CD14-positive monocyte (primary cell): ENCODE data around the gene COX6B1. TPM values are rescaled to one million over a fixed set of nuclear protein-coding genes. Genes with fewer than 3 reads are reported as not detected.

Experiments used
- DNase-seq, 3 donors: peaks; one replicate each; pipeline ENCODE4 v3.0.0-alpha.2; 2011 to 2022
- H2AFZ ChIP-seq: 2 replicates; pipeline ENCODE4 v1.6.0; 2012; ENCODE audit warnings: mild to moderate bottlenecking, low read depth, low read length, inconsistent platforms; ENCODE audit not compliant: insufficient read depth, poor library complexity, severe bottlenecking
- H3K27ac ChIP-seq, 2 donors: 1 replicate in 1 of 2; 2 replicates in 1 of 2; pipeline ENCODE4 v1.5.1; 2012 to 2013; ENCODE audit warnings: low read length in 2 of 2, control low read depth in 1 of 2, inconsistent platforms in 1 of 2, low read depth in 1 of 2, mild to moderate bottlenecking in 1 of 2
- H3K27me3 ChIP-seq, 2 donors: one replicate each; pipeline versions ENCODE4 v1.6.0 to v1.6.1; 2011 to 2013; ENCODE audit warnings: low read length in 2 of 2; ENCODE audit not compliant: control insufficient read depth in 2 of 2, insufficient read depth in 2 of 2
- H3K36me3 ChIP-seq, 2 donors: replicated peaks in 1 of 2; 1 replicate in 1 of 2; 2 replicates in 1 of 2; pipeline versions ENCODE4 v1.5.1 to v1.6.1; 2012 to 2013; ENCODE audit warnings: low read length in 2 of 2, control low read depth in 1 of 2, inconsistent platforms in 1 of 2, mild to moderate bottlenecking in 1 of 2; ENCODE audit not compliant: insufficient read depth in 2 of 2, control insufficient read depth in 1 of 2
- H3K4me1 ChIP-seq, 2 donors: 1 replicate in 1 of 2; 2 replicates in 1 of 2; pipeline versions ENCODE4 v1.5.1 to v1.6.1; 2012 to 2013; ENCODE audit warnings: low read length in 2 of 2, control low read depth in 1 of 2, inconsistent platforms in 1 of 2, mild to moderate bottlenecking in 1 of 2, moderate library complexity in 1 of 2; ENCODE audit not compliant: insufficient read depth in 2 of 2, control insufficient read depth in 1 of 2
- H3K4me2 ChIP-seq: replicated peaks from 2 replicates; pipeline ENCODE3; 2012; ENCODE audit warnings: low read length, moderate library complexity, mild to moderate bottlenecking; ENCODE audit not compliant: poor library complexity, severe bottlenecking; ENCODE audit errors: extremely low read depth
- H3K4me3 ChIP-seq, 3 experiments: fragments of 200-600 bp in 1 of 3; sonication (generic) in 1 of 3; replicated peaks in 1 of 3; 1 replicate in 2 of 3; 2 replicates in 1 of 3; pipeline ENCODE4 v1.5.1; 2011 to 2013; ENCODE audit warnings: low read length in 3 of 3, mild to moderate bottlenecking in 3 of 3, control low read depth in 2 of 3, low read depth in 2 of 3, inconsistent platforms in 1 of 3, moderate library complexity in 1 of 3
- H3K79me2 ChIP-seq: 2 replicates; pipeline ENCODE4 v1.6.0; 2012; ENCODE audit warnings: mild to moderate bottlenecking, control low read depth, inconsistent platforms, low read length, moderate library complexity; ENCODE audit not compliant: insufficient read depth
- H3K9ac ChIP-seq: 2 replicates; pipeline ENCODE4 v1.6.0; 2017; ENCODE audit warnings: low read length, mild to moderate bottlenecking; ENCODE audit not compliant: insufficient read depth, poor library complexity, severe bottlenecking
- H3K9me3 ChIP-seq, 2 donors: replicated peaks in 1 of 2; 1 replicate in 1 of 2; 2 replicates in 1 of 2; pipeline versions ENCODE4 v1.5.1 to v1.6.1; 2012 to 2013; ENCODE audit warnings: low read length in 2 of 2, control low read depth in 1 of 2; ENCODE audit not compliant: control insufficient read depth in 1 of 2, insufficient read depth in 1 of 2
- H4K20me1 ChIP-seq: 2 replicates; pipeline ENCODE4 v1.6.0; 2012; ENCODE audit warnings: mild to moderate bottlenecking, low read length, control low read depth, moderate library complexity; ENCODE audit not compliant: insufficient read depth
- H3K27ac Mint-ChIP-seq, 7 donors: one replicate each; pipeline ENCODE4 v1.8.0; 2020; ENCODE audit warnings: mild to moderate bottlenecking in 7 of 7, mixed read lengths in 7 of 7, moderate library complexity in 6 of 7, inconsistent platforms in 2 of 7
- H3K27me3 Mint-ChIP-seq, 3 donors: one replicate each; pipeline ENCODE4 v1.8.0; 2021 to 2022; ENCODE audit warnings: low read depth in 3 of 3, mild to moderate bottlenecking in 3 of 3, mixed read lengths in 3 of 3, moderate library complexity in 3 of 3, inconsistent platforms in 1 of 3
- H3K36me3 Mint-ChIP-seq, 2 donors: one replicate each; pipeline ENCODE4 v1.8.0; 2020; ENCODE audit warnings: mixed read lengths in 2 of 2, inconsistent platforms in 1 of 2, mild to moderate bottlenecking in 1 of 2
- H3K4me1 Mint-ChIP-seq: one replicate; pipeline ENCODE4 v1.8.0; 2020; ENCODE audit warnings: mild to moderate bottlenecking, mixed read lengths
- H3K4me3 Mint-ChIP-seq, 2 donors: one replicate each; pipeline ENCODE4 v1.8.0; 2020; ENCODE audit warnings: mild to moderate bottlenecking in 2 of 2, mixed read lengths in 2 of 2, moderate library complexity in 1 of 2
- H3K9me3 Mint-ChIP-seq, 7 donors: one replicate each; pipeline ENCODE4 v1.8.0; 2020 to 2022; ENCODE audit warnings: mixed read lengths in 7 of 7, mild to moderate bottlenecking in 6 of 7, moderate library complexity in 6 of 7, inconsistent platforms in 2 of 7
- WGBS: methylation state at CpG from one replicate; pipeline ENCODE4 v1.1.5; 2013; ENCODE audit warnings: missing lambda C conversion rate; ENCODE audit not compliant: insufficient coverage; 5-methylcytosine and 5-hydroxymethylcytosine counted together
- intact Hi-C, 2 donors: fragments of 100-400 bp; cut with micrococcal nuclease; formaldehyde crosslinking; loops; one replicate each; pipeline versions ENCODE4 v1.15.0 to v1.15.1; 2023
- polyA plus RNA-seq, 3 donors: library from polyadenylated mRNA; depleted of rRNA in 1 of 3; unstranded in 2 of 3; stranded (reverse) in 1 of 3; fragments of 300-500 nt in 2 of 3; fragments of >200 nt in 1 of 3; fragmentation: Illumina TruSeq in 2 of 3; gene quantifications; 1 replicate in 2 of 3; 2 replicates in 1 of 3; pipeline ENCODE4 v1.2.3, GENCODE V29; 2012 to 2021
- TF ChIP-seq, protein P1 (sequence below): fragments of 200-600 bp; IDR thresholded peaks from one replicate; pipeline ENCODE4 v1.8.0; 2022; ENCODE audit warnings: antibody characterized with exemption, mild to moderate bottlenecking

Gene COX6B1
- polyA plus RNA-seq, 3 donors, result 611 to 948 (median 825) TPM

DNA sequence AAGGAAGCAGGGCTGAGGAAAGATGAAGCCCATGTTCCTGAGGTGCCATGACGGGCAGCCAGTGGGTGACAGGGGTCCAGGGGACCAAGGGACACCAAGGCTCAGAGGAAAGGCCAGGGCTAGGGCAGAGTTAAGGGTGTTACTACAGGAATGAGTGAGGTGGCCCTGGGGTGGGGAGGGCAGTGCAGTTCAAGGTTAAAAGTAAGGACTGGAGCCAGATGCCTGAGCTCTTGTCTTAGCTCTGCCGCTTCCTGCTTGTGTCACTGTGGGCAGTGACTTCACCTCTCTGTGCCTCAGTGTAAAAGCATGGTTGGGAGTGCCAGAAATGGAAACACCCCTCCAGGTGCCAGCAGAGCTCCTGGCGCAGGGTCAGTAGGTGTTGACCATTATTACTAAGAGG, 11.5 kb upstream of the COX6B1 start:
- H3K27me3 Mint-ChIP-seq, result peaks cover 6 to 11% (median 8%) of the 10 kb centered on the region in 3 donors
- H3K9me3 Mint-ChIP-seq, result no peaks in the 10 kb centered on the region
- H3K27me3 ChIP-seq, result no peaks in the 10 kb centered on the region
- DNase-seq, result no peak
- H3K27ac ChIP-seq, result no peak overlapping the region
- H2AFZ ChIP-seq, result no peak overlapping the region
- no peak overlapping the region for H3K9ac ChIP-seq
- no peaks in the 10 kb centered on the region for H3K9me3 ChIP-seq
- H3K36me3 ChIP-seq, result peaks cover 50 to 68% of the 10 kb centered on the region in 2 donors
- 96% methylated on average over 3 of the region's 3 CpGs for WGBS
- H3K4me3 ChIP-seq, result no peak overlapping the region
- intact Hi-C loops, result no loop called here
- H3K79me2 ChIP-seq, result no peaks in the 10 kb centered on the region
- H4K20me1 ChIP-seq, result no peaks in the 10 kb centered on the region
- H3K4me2 ChIP-seq, result no peak overlapping the region
- no peak overlapping the region for H3K27ac Mint-ChIP-seq
- peaks cover 56 to 68% of the 10 kb centered on the region in 2 donors for H3K36me3 Mint-ChIP-seq
- TF ChIP-seq, protein P1, sequence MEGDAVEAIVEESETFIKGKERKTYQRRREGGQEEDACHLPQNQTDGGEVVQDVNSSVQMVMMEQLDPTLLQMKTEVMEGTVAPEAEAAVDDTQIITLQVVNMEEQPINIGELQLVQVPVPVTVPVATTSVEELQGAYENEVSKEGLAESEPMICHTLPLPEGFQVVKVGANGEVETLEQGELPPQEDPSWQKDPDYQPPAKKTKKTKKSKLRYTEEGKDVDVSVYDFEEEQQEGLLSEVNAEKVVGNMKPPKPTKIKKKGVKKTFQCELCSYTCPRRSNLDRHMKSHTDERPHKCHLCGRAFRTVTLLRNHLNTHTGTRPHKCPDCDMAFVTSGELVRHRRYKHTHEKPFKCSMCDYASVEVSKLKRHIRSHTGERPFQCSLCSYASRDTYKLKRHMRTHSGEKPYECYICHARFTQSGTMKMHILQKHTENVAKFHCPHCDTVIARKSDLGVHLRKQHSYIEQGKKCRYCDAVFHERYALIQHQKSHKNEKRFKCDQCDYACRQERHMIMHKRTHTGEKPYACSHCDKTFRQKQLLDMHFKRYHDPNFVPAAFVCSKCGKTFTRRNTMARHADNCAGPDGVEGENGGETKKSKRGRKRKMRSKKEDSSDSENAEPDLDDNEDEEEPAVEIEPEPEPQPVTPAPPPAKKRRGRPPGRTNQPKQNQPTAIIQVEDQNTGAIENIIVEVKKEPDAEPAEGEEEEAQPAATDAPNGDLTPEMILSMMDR, result no peak
- H3K4me1 ChIP-seq, result peaks cover 3 to 4% of the 10 kb centered on the region in 2 donors
- peaks cover 4% of the 10 kb centered on the region for H3K4me1 Mint-ChIP-seq
- H3K4me3 Mint-ChIP-seq, result no peak overlapping the region

DNA sequence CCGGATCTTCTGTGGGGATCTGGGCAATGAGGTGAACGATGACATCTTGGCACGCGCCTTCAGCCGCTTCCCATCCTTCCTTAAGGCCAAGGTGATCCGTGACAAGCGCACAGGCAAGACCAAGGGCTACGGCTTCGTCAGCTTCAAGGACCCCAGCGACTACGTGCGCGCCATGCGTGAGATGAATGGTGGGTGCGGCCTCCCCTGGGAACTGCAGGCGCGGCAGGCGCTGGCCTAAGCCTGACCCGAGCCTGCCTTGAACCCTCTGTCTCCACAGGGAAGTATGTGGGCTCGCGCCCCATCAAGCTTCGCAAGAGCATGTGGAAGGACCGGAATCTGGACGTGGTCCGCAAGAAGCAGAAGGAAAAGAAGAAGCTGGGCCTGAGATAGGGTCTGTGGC, 11.0 kb upstream of the COX6B1 start:
- intact Hi-C loops, result no loop called here
- H3K36me3 Mint-ChIP-seq, result peaks cover 50 to 63% of the 10 kb centered on the region in 2 donors
- no peak overlapping the region for H3K4me3 Mint-ChIP-seq

More for the DNA sequence above, 11.0 kb upstream of the COX6B1 start:
- WGBS, result 97% methylated on average over 22 of the region's 25 CpGs
- peaks cover 9% of the 10 kb centered on the region in 2 donors for H3K4me1 ChIP-seq
- no peaks in the 10 kb centered on the region for H3K9me3 ChIP-seq
- H2AFZ ChIP-seq, result no peak overlapping the region
- no peak for DNase-seq
- peaks cover 0 to 2% of the 10 kb centered on the region in 2 donors for H3K27me3 ChIP-seq
- H3K36me3 ChIP-seq, result peaks cover 45 to 63% of the 10 kb centered on the region in 2 donors
- H3K27ac Mint-ChIP-seq, result no peak overlapping the region
- H3K4me1 Mint-ChIP-seq, result peaks cover 8% of the 10 kb centered on the region
- H3K79me2 ChIP-seq, result no peaks in the 10 kb centered on the region
- H4K20me1 ChIP-seq, result no peaks in the 10 kb centered on the region
- H3K27me3 Mint-ChIP-seq, result peaks cover 8 to 15% (median 8%) of the 10 kb centered on the region in 3 donors
- no peak overlapping the region for H3K4me3 ChIP-seq
- no peak overlapping the region for H3K9ac ChIP-seq
- H3K27ac ChIP-seq, result no peak overlapping the region
- no peak overlapping the region for H3K4me2 ChIP-seq
- H3K9me3 Mint-ChIP-seq, result no peaks in the 10 kb centered on the region
- TF ChIP-seq, protein P1, result no peak
